ENCODE data around the gene TMED5. TPM values are rescaled to one million over a fixed set of nuclear protein-coding genes. Genes with fewer than 3 reads are reported as not detected.

The TMED5 gene
- total RNA-seq, 4 donors from 2014 or later: 15.0 to 97.3 (median 43.3) TPM

DNA sequence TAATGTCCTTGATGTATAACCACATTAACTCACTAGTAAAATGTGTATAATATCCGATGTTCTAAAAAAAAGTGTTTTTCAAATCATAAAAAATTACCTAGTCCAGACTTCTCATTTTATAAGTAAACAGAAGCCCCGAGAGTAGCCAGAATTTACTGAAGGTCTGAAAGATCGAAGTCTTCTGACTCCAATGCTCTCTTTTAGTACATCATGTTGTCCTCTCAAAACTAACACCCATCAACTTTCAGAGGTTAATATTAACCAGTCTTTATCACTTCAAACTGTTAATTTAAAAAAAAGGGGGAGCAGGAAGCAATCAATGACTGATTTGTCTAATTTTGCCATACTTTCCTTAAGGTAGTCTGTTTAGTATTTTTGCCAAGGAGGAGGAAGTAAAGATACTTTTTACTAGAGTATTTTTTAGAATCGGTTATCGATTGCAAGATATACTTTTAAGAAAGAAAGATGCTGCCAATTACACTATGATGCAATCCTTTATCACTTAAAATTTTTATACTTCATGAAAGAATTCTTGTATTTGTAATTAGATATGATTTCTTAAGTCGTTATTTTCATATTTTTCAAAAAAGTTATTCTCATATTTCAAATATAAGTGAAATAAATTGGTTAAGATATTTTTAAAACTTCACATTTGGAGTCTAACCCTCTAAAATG, 25.8 kb upstream of the TMED5 start:
- H3K36me3 ChIP-seq: peaks cover 0 to 4% (median 0%) of the 10 kb centered on the region in 4 donors
- WGBS, 2 donors (ENCODE audit: low coverage in 1 of 2): 92 to 97% methylated on average over 6 of the region's 6 CpGs

DNA sequence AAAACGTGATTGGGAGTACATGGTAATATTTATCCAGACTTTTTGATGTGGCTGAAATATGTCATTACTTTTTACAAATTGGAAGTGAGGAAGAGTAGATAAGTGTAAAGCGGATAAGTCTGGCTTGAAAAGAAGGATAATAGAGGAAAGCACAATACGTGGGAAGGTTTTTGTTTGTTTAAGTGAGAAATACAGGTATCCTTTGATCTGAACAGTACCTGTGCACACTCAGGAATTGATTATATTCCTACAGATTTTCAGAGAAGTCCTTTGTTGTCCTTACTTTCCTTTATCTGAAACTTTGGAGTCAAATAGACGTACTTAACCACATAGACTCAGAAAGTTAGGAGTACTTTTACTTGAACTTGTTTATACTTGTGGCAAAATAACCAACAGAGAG, 20.5 kb upstream of the TMED5 start:
- no peak overlapping the region for H3K27ac ChIP-seq
- DNase-seq: no peak
- WGBS, 2 donors (ENCODE audit: low coverage in 1 of 2): 86 to 88% methylated on average over 4 of the region's 4 CpGs
- H3K27me3 ChIP-seq: no peaks in the 10 kb centered on the region
- H3K4me3 ChIP-seq: no peak overlapping the region
- peaks cover 0 to 4% (median 0%) of the 10 kb centered on the region in 4 donors for H3K36me3 ChIP-seq
- TF ChIP-seq POLR2AphosphoS5 (IDR thresholded peaks at IDR 0.05): no peak
- TF ChIP-seq, protein P1, sequence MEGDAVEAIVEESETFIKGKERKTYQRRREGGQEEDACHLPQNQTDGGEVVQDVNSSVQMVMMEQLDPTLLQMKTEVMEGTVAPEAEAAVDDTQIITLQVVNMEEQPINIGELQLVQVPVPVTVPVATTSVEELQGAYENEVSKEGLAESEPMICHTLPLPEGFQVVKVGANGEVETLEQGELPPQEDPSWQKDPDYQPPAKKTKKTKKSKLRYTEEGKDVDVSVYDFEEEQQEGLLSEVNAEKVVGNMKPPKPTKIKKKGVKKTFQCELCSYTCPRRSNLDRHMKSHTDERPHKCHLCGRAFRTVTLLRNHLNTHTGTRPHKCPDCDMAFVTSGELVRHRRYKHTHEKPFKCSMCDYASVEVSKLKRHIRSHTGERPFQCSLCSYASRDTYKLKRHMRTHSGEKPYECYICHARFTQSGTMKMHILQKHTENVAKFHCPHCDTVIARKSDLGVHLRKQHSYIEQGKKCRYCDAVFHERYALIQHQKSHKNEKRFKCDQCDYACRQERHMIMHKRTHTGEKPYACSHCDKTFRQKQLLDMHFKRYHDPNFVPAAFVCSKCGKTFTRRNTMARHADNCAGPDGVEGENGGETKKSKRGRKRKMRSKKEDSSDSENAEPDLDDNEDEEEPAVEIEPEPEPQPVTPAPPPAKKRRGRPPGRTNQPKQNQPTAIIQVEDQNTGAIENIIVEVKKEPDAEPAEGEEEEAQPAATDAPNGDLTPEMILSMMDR (IDR thresholded peaks at IDR 0.05): no peak
- TF ChIP-seq EP300 (IDR thresholded peaks at IDR 0.05; ENCODE audit: low read depth): no peak
- no peak for TF ChIP-seq POLR2A (IDR thresholded peaks at IDR 0.05)
- in situ Hi-C loops (cut with MboI; ENCODE audit: low pct_ligation_motif_present in 1 of 4, low pct_unique_long_range_greater_than_20kb in 1 of 4, low sequenced_read_pairs in 3 of 4): no loop called here
- H3K4me1 ChIP-seq: no peaks in the 10 kb centered on the region
- intact Hi-C loops (cut with DNase I; ENCODE audit: low total_unique reads): no loop called here
- no peaks in the 10 kb centered on the region for H3K9me3 ChIP-seq

More for the DNA sequence above, 25.8 kb upstream of the TMED5 start:
- Histone ChIP-seq H3K4me3 (no peak overlapping the region), H3K4me1 (no peaks in the 10 kb centered on the region), H3K9me3 (no peaks in the 10 kb centered on the region), H3K27ac (no peak overlapping the region), H3K27me3 (no peaks in the 10 kb centered on the region)
- intact Hi-C loops (cut with DNase I; ENCODE audit: low total_unique reads) (no loop called here), in situ Hi-C loops (cut with MboI; ENCODE audit: low pct_ligation_motif_present in 1 of 4, low pct_unique_long_range_greater_than_20kb in 1 of 4, low sequenced_read_pairs in 3 of 4) (no loop called here)
- DNase-seq: no peak
- no peak for TF ChIP-seq EP300 (IDR thresholded peaks at IDR 0.05; ENCODE audit: low read depth)
- TF ChIP-seq, protein P1 (IDR thresholded peaks at IDR 0.05): no peak
- TF ChIP-seq POLR2A (IDR thresholded peaks at IDR 0.05): no peak
- TF ChIP-seq POLR2AphosphoS5 (IDR thresholded peaks at IDR 0.05): no peak

DNA sequence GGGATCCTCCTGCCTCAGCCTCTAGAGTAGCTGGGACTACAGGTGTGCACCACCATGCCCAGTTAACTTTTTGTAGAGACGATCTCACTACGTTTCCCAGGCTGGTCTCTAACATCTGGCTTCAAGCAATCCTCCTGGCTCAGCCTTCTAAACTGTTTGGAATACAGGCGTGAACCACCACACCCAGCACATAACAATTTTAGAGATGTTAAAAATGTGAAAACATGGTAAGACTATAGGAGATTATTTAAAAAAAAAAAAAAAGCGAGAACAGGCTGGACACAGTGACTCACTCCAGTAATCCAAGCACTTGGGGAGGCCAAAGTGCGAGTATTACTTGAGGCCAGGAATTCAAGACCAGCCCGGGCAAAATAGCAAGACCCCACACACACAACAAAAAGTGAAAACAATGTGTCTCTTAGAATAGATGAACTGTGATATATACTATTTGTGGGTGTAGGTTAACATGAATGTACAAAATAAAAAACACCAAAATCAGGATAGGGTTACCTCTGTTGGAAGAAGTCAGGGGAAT, 19.9 kb upstream of the TMED5 start:
- Histone ChIP-seq H3K4me3 (no peak overlapping the region), H3K27ac (no peak overlapping the region), H3K4me1 (no peaks in the 10 kb centered on the region), H3K27me3 (no peaks in the 10 kb centered on the region), H3K36me3 (peaks cover 0 to 4% (median 0%) of the 10 kb centered on the region in 4 donors), H3K9me3 (no peaks in the 10 kb centered on the region)
- 90 to 96% methylated on average over 6 of the region's 6 CpGs for WGBS, 2 donors (ENCODE audit: low coverage in 1 of 2)
- DNase-seq: no peak
- in situ Hi-C loops (cut with MboI; ENCODE audit: low pct_ligation_motif_present in 1 of 4, low pct_unique_long_range_greater_than_20kb in 1 of 4, low sequenced_read_pairs in 3 of 4) (no loop called here), intact Hi-C loops (cut with DNase I; ENCODE audit: low total_unique reads) (no loop called here)
- TF ChIP-seq POLR2AphosphoS5 (IDR thresholded peaks at IDR 0.05): no peak

DNA sequence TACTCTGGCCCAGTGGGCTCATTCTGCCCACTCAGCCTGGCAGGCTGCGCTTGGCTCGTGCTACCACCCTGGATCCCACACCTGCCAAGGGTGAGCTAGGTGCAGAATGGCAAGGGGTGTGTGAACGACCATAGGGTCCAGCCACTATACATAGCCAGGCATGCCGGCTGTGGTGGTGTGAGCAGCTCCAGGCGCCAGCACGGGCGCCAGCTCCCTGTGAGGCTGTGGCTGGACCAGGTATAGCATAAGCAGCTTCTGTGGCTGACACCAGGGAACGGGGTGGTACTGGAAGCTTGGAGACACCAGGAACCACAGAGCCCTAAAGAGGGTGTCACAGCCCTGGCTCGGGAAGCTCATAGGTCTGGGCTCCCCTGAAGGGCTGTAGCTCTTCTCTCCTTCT, 18.9 kb upstream of the TMED5 start:
- H3K27me3 ChIP-seq: no peaks in the 10 kb centered on the region
- H3K4me1 ChIP-seq: no peaks in the 10 kb centered on the region
- H3K4me3 ChIP-seq: no peak overlapping the region
- no peaks in the 10 kb centered on the region for H3K9me3 ChIP-seq
- 95% methylated on average over 9 of the region's 9 CpGs; no CpG with 5 or more reads in 1 of the 2 donors for WGBS, 2 donors (ENCODE audit: low coverage in 1 of 2)
- intact Hi-C loops (cut with DNase I; ENCODE audit: low total_unique reads): no loop called here
- in situ Hi-C loops (cut with MboI; ENCODE audit: low pct_ligation_motif_present in 1 of 4, low pct_unique_long_range_greater_than_20kb in 1 of 4, low sequenced_read_pairs in 3 of 4): no loop called here
- no peak overlapping the region for H3K27ac ChIP-seq
- H3K36me3 ChIP-seq: peaks cover 0 to 4% (median 0%) of the 10 kb centered on the region in 4 donors
- DNase-seq: no peak
- TF ChIP-seq POLR2AphosphoS5 (IDR thresholded peaks at IDR 0.05): no peak
- TF ChIP-seq POLR2A (IDR thresholded peaks at IDR 0.05): no peak
- no peak for TF ChIP-seq EP300 (IDR thresholded peaks at IDR 0.05; ENCODE audit: low read depth)
- TF ChIP-seq, protein P1 (IDR thresholded peaks at IDR 0.05): no peak

Data from transverse colon (tissue), 4 donors.